ENCODE results near the gene TSPAN8.
"Not testable (repeated sequence)": the region's sequence is repeated elsewhere in the genome, so short reads cannot be mapped to it uniquely, and the experiment has no call there.

DNA sequence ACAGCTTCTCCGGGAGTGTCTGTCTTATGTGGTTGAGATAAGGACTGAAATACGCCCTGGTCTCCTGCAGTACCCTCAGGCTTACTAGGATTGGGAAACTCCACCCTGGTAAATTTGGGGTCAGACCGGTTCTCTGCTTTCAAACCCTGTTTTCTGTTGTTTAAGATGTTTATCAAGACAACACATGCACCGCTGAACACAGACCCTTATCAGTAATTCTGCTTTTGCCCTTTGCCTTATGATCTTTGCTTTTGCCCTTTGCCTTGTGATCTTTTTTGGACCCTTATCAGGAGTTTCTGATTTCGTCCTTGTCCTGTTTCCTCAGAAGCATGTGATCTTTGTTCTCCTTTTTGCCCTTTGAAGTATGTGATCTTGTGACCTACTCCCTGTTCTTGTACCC lies 7.8 kb downstream of the TSPAN8 start:
- TF ChIP-seq, protein P1, sequence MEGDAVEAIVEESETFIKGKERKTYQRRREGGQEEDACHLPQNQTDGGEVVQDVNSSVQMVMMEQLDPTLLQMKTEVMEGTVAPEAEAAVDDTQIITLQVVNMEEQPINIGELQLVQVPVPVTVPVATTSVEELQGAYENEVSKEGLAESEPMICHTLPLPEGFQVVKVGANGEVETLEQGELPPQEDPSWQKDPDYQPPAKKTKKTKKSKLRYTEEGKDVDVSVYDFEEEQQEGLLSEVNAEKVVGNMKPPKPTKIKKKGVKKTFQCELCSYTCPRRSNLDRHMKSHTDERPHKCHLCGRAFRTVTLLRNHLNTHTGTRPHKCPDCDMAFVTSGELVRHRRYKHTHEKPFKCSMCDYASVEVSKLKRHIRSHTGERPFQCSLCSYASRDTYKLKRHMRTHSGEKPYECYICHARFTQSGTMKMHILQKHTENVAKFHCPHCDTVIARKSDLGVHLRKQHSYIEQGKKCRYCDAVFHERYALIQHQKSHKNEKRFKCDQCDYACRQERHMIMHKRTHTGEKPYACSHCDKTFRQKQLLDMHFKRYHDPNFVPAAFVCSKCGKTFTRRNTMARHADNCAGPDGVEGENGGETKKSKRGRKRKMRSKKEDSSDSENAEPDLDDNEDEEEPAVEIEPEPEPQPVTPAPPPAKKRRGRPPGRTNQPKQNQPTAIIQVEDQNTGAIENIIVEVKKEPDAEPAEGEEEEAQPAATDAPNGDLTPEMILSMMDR (IDR thresholded peaks at IDR 0.05; ENCODE audit: insufficient read depth, low read depth, low read length) = not testable (repeated sequence)
- TF ChIP-seq EZH2 (IDR thresholded peaks at IDR 0.05; ENCODE audit: insufficient read depth, low read length) = not testable (repeated sequence)

Measured in astrocyte (in vitro differentiated cells and primary cell).